Activated naive CD8-positive, alpha-beta T cell treated with anti-CD3 and anti-CD28 coated beads for 36 hours (primary cell): ENCODE results near the gene GIPC3. TPM values are rescaled to one million over a fixed set of nuclear protein-coding genes. Genes with fewer than 3 reads are reported as not detected.

Source experiments
- DNase-seq: peaks from one replicate; pipeline ENCODE4 v3.0.0; 2021
- H3K27ac Mint-ChIP-seq: one replicate; pipeline ENCODE4 v1.8.0; 2022; ENCODE audit warnings: mild to moderate bottlenecking, moderate library complexity, mixed read lengths
- H3K27me3 Mint-ChIP-seq: one replicate; pipeline ENCODE4 v1.8.0; 2022; ENCODE audit warnings: mild to moderate bottlenecking, mixed read lengths
- H3K36me3 Mint-ChIP-seq: one replicate; pipeline ENCODE4 v1.8.0; 2021; ENCODE audit warnings: mild to moderate bottlenecking, mixed read lengths
- H3K4me1 Mint-ChIP-seq: one replicate; pipeline ENCODE4 v1.8.0; 2021; ENCODE audit warnings: mixed read lengths
- H3K4me3 Mint-ChIP-seq: one replicate; pipeline ENCODE4 v1.8.0; 2022; ENCODE audit warnings: mild to moderate bottlenecking, moderate library complexity, mixed read lengths
- H3K9me3 Mint-ChIP-seq: one replicate; pipeline ENCODE4 v1.8.0; 2022; ENCODE audit warnings: mixed read lengths
- total RNA-seq, 2 experiments: library from RNA; stranded (reverse); gene quantifications; one replicate each; pipeline ENCODE4 v1.2.3, GENCODE V29; 2021

The GIPC3 gene
- total RNA-seq, 2 experiments from 2014 or later: 0.32 to 0.43 TPM

DNA sequence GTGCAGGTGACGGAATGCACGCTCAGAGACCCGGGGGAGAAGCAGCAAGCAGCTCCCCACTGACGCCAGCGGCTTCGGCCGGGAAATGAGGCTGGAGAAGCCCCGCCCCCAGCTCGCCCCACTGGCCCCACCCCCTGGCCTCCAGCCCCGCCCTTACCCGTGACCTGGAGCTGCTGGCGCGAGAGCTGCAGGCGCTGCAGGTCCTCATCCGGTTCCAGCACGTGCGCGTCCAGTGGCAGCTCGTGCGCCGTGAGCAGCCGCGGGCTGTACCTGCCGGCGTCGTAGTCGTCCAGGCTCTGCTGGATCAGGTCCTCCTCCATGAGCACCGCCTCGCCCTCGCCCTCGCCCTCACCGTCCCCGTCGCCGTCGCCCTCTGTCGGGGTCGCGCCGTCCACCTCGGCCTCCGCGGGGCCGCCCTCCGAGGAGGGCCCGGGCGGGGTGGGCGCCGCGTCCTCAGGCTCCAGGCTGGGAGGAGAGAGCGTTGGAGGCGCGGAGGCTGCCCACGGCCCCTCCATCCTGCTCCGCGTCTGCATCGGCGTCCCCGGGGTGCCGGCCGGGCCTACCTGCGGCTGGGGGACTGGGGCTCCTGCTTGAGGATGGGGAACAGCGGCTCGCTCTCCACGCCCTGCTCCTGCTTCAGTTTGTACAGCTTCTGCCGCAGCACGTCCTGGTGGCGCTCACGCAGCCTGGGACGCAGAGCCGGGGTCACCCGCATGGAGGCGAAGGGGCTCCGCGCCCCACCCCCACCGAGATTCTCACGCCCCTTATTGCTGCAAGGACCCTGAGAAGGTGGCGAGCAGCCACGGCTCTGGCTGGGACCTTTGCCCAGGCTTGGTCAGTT is 27.8 kb downstream of the GIPC3 start:
- Mint-ChIP-seq H3K36me3 (peaks cover 4% of the 10 kb centered on the region), H3K9me3 (no peaks in the 10 kb centered on the region), H3K27me3 (no peaks in the 10 kb centered on the region), H3K4me1 (peaks cover 13% of the 10 kb centered on the region), H3K27ac (no peak overlapping the region), H3K4me3 (no peak overlapping the region)
- DNase-seq: no peak

- H3K27me3 Mint-ChIP-seq: no peaks in the 10 kb centered on the region
- H3K4me3 Mint-ChIP-seq: no peak overlapping the region
- H3K36me3 Mint-ChIP-seq: peaks cover 5% of the 10 kb centered on the region
- DNase-seq: no peak
- no peak overlapping the region for H3K27ac Mint-ChIP-seq
- H3K9me3 Mint-ChIP-seq: no peaks in the 10 kb centered on the region
- peaks cover 13% of the 10 kb centered on the region for H3K4me1 Mint-ChIP-seq
These were observed 28.8 kb downstream of the GIPC3 start for GRCh38 chr19:3613818-3614661.

GRCh38 chr19:3614858-3615505 is 29.7 kb downstream of the GIPC3 start:
- peaks cover 13% of the 10 kb centered on the region for H3K4me1 Mint-ChIP-seq
- no peak for DNase-seq
- H3K27ac Mint-ChIP-seq: no peak overlapping the region
- no peaks in the 10 kb centered on the region for H3K9me3 Mint-ChIP-seq
- H3K4me3 Mint-ChIP-seq: no peak overlapping the region
- no peaks in the 10 kb centered on the region for H3K27me3 Mint-ChIP-seq
- peaks cover 8% of the 10 kb centered on the region for H3K36me3 Mint-ChIP-seq

DNA sequence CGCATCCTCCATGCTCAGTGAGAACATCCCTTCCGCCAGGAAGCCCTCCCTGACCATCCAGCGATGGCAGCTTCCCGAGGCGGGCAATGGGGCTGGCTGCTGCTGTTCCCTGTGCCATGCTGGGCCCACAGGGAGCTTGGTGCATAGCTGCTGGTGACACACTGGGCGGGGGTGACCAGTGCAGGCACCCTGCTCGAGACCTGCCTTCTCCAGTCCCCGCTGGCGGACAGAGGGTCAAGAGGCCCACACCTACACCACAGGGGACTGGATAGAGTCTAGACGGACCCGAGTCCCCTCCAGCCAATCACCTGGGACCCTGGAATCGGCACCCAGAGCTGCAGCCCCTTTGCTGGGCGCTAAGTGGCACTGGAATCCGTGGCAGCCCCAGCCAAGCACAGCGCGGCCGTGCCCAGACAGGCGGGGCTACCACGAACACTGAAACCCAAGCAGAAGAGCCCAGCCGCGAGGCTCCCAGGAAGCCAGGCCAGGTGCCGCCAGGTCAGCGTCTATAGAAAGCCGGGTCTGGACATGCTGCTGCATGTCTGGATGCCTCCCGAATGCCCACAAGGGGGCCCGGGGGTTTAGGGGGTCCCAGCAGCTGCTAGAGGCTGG is 30.4 kb downstream of the GIPC3 start:
- Mint-ChIP-seq H3K36me3 (peaks cover 8% of the 10 kb centered on the region), H3K27me3 (no peaks in the 10 kb centered on the region), H3K4me3 (no peak overlapping the region), H3K9me3 (no peaks in the 10 kb centered on the region), H3K27ac (no peak overlapping the region), H3K4me1 (peaks cover 13% of the 10 kb centered on the region)
- DNase-seq: no peak

GRCh38 chr19:3617463-3617862 is 32.2 kb downstream of the GIPC3 start:
- H3K27me3 Mint-ChIP-seq: no peaks in the 10 kb centered on the region
- no peaks in the 10 kb centered on the region for H3K9me3 Mint-ChIP-seq
- peaks cover 4% of the 10 kb centered on the region for H3K36me3 Mint-ChIP-seq
- H3K27ac Mint-ChIP-seq: no peak overlapping the region
- H3K4me1 Mint-ChIP-seq: peaks cover 13% of the 10 kb centered on the region
- H3K4me3 Mint-ChIP-seq: no peak overlapping the region
- no peak for DNase-seq

- peak; percentile 63 for DNase-seq
- no peak overlapping the region for H3K4me3 Mint-ChIP-seq
- H3K9me3 Mint-ChIP-seq: no peaks in the 10 kb centered on the region
- H3K4me1 Mint-ChIP-seq: peaks cover 13% of the 10 kb centered on the region
- peaks cover 4% of the 10 kb centered on the region for H3K36me3 Mint-ChIP-seq
- no peak overlapping the region for H3K27ac Mint-ChIP-seq
- H3K27me3 Mint-ChIP-seq: no peaks in the 10 kb centered on the region
These were observed 33.0 kb downstream of the GIPC3 start for GRCh38 chr19:3618144-3618810.

- no peak overlapping the region for H3K4me3 Mint-ChIP-seq
These were observed 33.7 kb downstream of the GIPC3 start for GRCh38 chr19:3618811-3619630.

DNA sequence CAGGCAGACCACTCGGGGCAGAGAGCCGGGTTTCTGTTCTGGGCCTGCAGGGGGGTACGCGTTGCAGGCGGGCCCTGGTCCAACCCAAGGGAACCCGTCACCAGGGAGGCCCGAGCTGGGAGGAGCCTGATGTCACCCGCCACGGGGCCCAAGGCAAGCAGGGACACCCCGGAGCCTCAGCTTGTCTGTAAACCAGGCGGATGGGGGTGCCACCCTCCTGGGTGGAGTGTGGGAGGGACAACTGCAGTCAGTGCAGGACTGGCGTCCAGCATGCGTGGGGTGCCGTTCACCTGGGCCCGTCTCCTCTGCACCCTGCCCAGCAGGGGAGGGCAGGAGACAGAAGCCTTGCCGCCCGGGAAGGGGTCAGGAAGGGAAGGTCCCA is 34.3 kb downstream of the GIPC3 start:
- H3K36me3 Mint-ChIP-seq: peaks cover 5% of the 10 kb centered on the region
- H3K9me3 Mint-ChIP-seq: no peaks in the 10 kb centered on the region
- H3K27me3 Mint-ChIP-seq: no peaks in the 10 kb centered on the region
- no peak for DNase-seq
- no peak overlapping the region for H3K4me3 Mint-ChIP-seq
- H3K27ac Mint-ChIP-seq: no peak overlapping the region
- peaks cover 20% of the 10 kb centered on the region for H3K4me1 Mint-ChIP-seq

More at GRCh38 chr19:3618811-3619630, 33.7 kb downstream of the GIPC3 start:
- Mint-ChIP-seq H3K4me1 (peaks cover 14% of the 10 kb centered on the region), H3K36me3 (peaks cover 4% of the 10 kb centered on the region), H3K9me3 (no peaks in the 10 kb centered on the region), H3K27me3 (no peaks in the 10 kb centered on the region), H3K27ac (no peak overlapping the region)
- DNase-seq: no peak

DNA sequence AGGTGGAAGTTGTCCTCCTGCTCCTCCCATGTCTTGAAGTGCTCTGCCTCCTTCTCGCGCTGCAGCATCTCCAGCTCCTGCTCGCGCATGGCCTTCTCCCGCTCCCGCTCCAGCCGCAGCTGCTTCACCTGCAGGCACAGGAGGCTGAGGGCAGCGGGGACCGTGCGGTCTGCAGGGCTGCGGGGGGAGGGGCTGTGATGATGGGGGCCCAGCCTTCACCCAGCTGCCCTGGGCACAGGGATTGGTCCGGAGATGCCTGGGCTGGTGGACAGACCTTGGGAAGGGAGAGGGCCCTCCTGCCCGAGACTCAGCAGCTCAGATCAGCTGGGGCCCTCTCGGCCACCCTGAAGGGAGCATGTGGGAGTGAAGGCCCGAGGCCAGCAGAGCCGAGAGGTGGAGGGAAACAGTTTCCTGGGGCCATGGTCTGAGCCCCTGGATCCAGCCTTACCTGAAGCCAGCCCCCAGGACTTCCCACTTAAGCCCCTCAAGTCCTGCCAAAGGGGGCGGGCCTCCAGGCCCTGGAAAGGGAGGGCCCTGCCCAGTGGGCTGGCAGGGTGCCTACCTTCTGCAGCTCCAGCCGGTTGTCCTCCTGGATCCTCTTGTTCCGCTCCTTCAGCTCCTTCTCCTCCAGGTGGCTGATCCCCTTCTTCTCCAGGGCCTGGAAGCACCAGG is 35.0 kb downstream of the GIPC3 start:
- peaks cover 24% of the 10 kb centered on the region for H3K4me1 Mint-ChIP-seq
- no peaks in the 10 kb centered on the region for H3K9me3 Mint-ChIP-seq
- H3K27me3 Mint-ChIP-seq: no peaks in the 10 kb centered on the region
- no peak overlapping the region for H3K4me3 Mint-ChIP-seq
- peaks cover 5% of the 10 kb centered on the region for H3K36me3 Mint-ChIP-seq
- no peak overlapping the region for H3K27ac Mint-ChIP-seq
- no peak for DNase-seq

GRCh38 chr19:3620817-3621547 is 35.7 kb downstream of the GIPC3 start:
- Mint-ChIP-seq H3K27ac (no peak overlapping the region), H3K4me3 (no peak overlapping the region), H3K36me3 (peaks cover 6% of the 10 kb centered on the region), H3K4me1 (peaks cover 27% of the 10 kb centered on the region), H3K9me3 (no peaks in the 10 kb centered on the region), H3K27me3 (no peaks in the 10 kb centered on the region)
- no peak for DNase-seq

GRCh38 chr19:3621689-3622088 is 36.4 kb downstream of the GIPC3 start:
- H3K4me1 Mint-ChIP-seq: peaks cover 27% of the 10 kb centered on the region
- no peaks in the 10 kb centered on the region for H3K9me3 Mint-ChIP-seq
- no peak overlapping the region for H3K27ac Mint-ChIP-seq
- H3K36me3 Mint-ChIP-seq: peaks cover 6% of the 10 kb centered on the region
- DNase-seq: no peak
- H3K27me3 Mint-ChIP-seq: no peaks in the 10 kb centered on the region
- H3K4me3 Mint-ChIP-seq: no peak overlapping the region

GRCh38 chr19:3622224-3622623 is 36.9 kb downstream of the GIPC3 start:
- no peaks in the 10 kb centered on the region for H3K9me3 Mint-ChIP-seq
- H3K4me3 Mint-ChIP-seq: no peak overlapping the region
- peaks cover 6% of the 10 kb centered on the region for H3K36me3 Mint-ChIP-seq
- no peaks in the 10 kb centered on the region for H3K27me3 Mint-ChIP-seq
- no peak for DNase-seq
- H3K4me1 Mint-ChIP-seq: peaks cover 25% of the 10 kb centered on the region
- H3K27ac Mint-ChIP-seq: no peak overlapping the region

DNA sequence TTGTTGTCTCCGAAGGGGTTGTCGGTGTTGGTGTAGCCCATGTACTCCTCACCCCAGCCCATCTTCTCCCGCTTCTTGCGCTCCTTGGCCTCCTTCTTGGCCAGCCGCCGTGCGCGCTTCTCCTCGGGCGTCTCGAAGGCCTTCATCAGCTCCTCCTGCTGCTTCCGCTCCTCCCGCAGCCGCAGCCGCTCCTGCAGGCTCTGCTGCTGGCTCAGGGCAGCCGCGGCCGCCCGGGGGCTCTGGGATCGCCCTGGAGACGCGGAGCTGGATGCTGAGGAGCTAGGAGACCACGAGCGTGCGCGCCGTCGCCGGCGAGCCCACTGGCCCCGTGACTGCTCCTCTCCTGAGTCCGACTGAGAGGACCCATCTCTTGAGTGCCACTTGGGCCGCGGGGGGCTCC is 38.4 kb downstream of the GIPC3 start:
- no peak for DNase-seq
- no peak overlapping the region for H3K4me3 Mint-ChIP-seq
- peaks cover 6% of the 10 kb centered on the region for H3K36me3 Mint-ChIP-seq
- H3K9me3 Mint-ChIP-seq: no peaks in the 10 kb centered on the region
- H3K4me1 Mint-ChIP-seq: peaks cover 14% of the 10 kb centered on the region
- no peaks in the 10 kb centered on the region for H3K27me3 Mint-ChIP-seq
- H3K27ac Mint-ChIP-seq: no peak overlapping the region
